HL-60 (cell line): Measurements from ENCODE around the gene FAM83F.

ENCODE experiments used
- CTCF ChIP-seq: IDR thresholded peaks from one replicate; pipeline ENCODE4 v1.5.1; 2011; ENCODE audit warnings: low read length, control low read depth, inconsistent platforms; ENCODE audit not compliant: insufficient read depth
- GABPA ChIP-seq: IDR thresholded peaks from 2 replicates; pipeline ENCODE4 v1.6.1; 2012; ENCODE audit warnings: low read depth
- POLR2AphosphoS5 ChIP-seq: IDR thresholded peaks from 2 replicates; pipeline ENCODE4 v1.6.1; 2012; ENCODE audit warnings: low read depth
- REST ChIP-seq: IDR thresholded peaks from 2 replicates; pipeline ENCODE4 v1.6.1; 2012; ENCODE audit warnings: low read depth; ENCODE audit not compliant: insufficient replicate concordance
- SPI1 ChIP-seq: IDR thresholded peaks from 2 replicates; pipeline ENCODE4 v1.6.1; 2012; ENCODE audit warnings: low read depth, mild to moderate bottlenecking, borderline replicate concordance

GRCh38 chr22:39946126-39946502, 48.6 kb upstream of the FAM83F start:
- TF ChIP-seq CTCF (no peak), POLR2AphosphoS5 (no peak), REST (no peak), SPI1 (no peak), GABPA (no peak)
